ENCODE results near the gene LRG1. TPM values are rescaled to one million over a fixed set of nuclear protein-coding genes. Genes with fewer than 3 reads are reported as not detected.
A peak's percentile ranks its signal among the peaks of the same experiment; 100 is the strongest.

The LRG1 gene
- total RNA-seq, 1 donor, result 4.7 TPM

GRCh38 chr19:4559569-4559968, 19.7 kb upstream of the LRG1 start, which contains the start of gene SEMA6B:
Gene SEMA6B, minus strand, starts transcription at chr19:4559684. Its CDS starts 1,227 bp downstream, at chr19:4558457.
- no peaks in the 10 kb centered on the region for H3K27me3 ChIP-seq (ENCODE audit: insufficient read depth, low read length)
- peaks cover 43% of the 10 kb centered on the region for H3K4me1 ChIP-seq (ENCODE audit: insufficient read depth, low read length)
- H3K4me3 ChIP-seq (ENCODE audit: low read length), result peak within 1 kb of the TSS; percentile 4
- H3K9me3 ChIP-seq (ENCODE audit: low read depth, low read length), result no peaks in the 10 kb centered on the region

DNA sequence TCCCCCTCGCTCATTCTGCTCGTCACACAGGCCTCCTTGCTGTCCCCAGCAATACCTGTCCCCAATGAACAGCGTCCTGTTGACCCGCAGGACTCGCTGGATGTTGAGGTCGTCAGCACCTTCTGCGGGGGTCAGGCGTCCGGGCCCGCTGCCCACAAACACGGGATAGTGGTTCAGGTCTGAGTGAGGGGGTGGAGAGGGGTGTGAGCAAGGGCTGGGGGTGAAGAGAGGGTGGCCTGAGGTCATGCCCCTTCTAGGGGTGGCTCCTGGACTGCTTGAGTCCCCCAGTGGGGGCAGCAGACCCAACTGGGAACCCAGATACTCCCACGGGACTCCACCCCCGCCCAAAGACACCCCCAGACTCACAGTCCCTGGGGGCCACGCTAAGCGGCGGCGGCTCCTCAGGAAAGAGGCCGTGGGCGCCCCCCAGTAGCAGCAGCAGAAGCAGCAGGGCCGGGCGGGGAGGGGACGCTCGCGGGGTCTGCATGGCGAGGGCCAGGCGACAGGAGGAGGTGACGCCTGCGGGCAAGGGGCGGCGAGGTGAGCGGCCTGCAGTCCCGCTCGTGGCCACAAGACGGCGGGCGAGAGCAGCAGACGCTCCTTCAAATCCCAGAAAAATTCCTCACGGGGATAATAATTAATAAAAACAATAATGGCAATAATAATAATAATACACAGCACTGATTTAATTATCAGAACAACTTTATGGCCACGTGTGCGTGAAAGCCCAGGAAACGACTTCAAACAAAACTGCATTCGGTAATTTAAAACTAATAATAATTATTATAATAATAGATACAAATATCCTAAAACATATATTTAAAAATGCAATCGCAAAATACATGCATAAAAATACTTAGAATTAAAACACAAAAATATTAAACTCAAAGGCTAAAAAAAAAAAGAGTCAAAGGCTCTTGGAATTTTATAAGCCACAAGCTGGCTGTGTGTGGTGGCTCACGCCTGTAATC, 18.4 kb upstream of the LRG1 start:
- H3K4me1 ChIP-seq (ENCODE audit: insufficient read depth, low read length), result peaks cover 36% of the 10 kb centered on the region
- no peak overlapping the region for H3K4me3 ChIP-seq (ENCODE audit: low read length)
- H3K27me3 ChIP-seq (ENCODE audit: insufficient read depth, low read length), result no peaks in the 10 kb centered on the region
- H3K9me3 ChIP-seq (ENCODE audit: low read depth, low read length), result no peaks in the 10 kb centered on the region

DNA sequence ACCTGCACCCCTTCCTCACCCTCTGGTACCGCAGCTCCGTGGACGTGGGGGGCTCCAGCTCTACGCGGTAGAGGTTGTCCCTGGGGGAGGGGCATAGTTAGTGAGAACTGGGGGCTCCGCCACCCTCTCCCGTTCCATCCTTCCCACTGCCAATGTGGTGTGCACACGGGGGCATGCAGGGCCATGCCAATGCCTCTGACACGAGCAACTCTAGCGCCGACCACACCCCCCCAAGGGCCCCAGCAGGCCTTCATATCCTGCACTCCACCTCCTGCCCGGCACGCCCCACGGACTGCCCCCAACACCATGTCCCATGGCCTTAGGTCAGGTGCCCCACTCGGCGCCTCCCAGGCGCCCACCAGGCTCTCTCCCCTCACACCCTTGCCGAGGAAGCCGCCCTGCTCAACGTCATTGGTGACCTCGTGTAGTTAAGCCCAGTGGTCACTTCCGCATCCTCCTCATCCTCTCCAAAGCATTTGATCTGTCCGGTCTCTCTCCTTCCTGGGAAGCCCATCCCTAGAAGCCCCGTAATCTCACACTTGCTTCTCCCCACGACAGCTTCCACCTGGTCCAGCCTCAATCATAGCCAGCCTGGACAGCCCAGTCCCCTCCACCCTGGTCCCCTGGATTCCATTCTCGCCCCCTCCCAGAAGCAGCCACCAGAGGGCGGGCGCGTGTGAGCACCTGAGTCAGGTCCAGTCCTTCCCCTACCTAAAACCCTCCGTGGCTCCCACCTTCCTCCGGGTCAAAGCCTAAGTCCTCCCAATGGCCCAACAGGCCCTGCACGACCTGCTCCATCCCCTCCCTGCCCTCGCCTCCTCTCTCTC, 17.5 kb upstream of the LRG1 start:
- Histone ChIP-seq H3K4me1 (ENCODE audit: insufficient read depth, low read length) (peaks cover 29% of the 10 kb centered on the region), H3K4me3 (ENCODE audit: low read length) (no peak overlapping the region), H3K27me3 (ENCODE audit: insufficient read depth, low read length) (no peaks in the 10 kb centered on the region), H3K9me3 (ENCODE audit: low read depth, low read length) (no peaks in the 10 kb centered on the region)

DNA sequence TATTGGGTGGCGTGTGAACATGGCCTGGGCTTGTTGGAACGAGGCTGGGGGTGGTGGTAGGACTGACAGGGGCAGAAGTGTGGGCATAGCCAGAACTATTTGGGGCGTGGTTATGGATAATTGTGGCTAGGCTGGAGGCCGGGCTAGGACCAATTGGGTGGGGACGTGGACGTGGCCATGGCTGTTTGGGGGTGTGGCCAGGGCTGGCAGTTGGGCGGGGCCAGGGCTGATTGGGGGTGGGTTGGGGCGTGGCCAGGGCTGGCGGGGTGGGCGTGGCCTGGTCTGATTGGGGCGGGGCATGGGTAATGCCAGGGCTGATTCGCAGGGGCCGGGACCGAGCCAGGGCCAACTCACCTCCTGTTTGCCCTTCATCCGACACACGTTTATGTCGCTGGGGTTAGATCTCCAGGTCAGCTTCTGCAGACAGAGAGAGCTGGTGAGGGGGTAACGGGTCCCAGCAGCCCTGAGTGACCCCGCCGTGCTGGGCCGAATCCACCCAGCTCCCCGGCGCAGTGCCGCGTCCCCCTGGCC, 16.8 kb upstream of the LRG1 start:
- Histone ChIP-seq H3K4me3 (ENCODE audit: low read length) (no peak overlapping the region), H3K9me3 (ENCODE audit: low read depth, low read length) (no peaks in the 10 kb centered on the region), H3K27me3 (ENCODE audit: insufficient read depth, low read length) (no peaks in the 10 kb centered on the region), H3K4me1 (ENCODE audit: insufficient read depth, low read length) (peaks cover 27% of the 10 kb centered on the region)

GRCh38 chr19:4555657-4556561, 16.1 kb upstream of the LRG1 start:
- Histone ChIP-seq H3K9me3 (ENCODE audit: low read depth, low read length) (no peaks in the 10 kb centered on the region), H3K4me1 (ENCODE audit: insufficient read depth, low read length) (peaks cover 21% of the 10 kb centered on the region)

GRCh38 chr19:4554717-4555116, 14.9 kb upstream of the LRG1 start:
- H3K27me3 ChIP-seq (ENCODE audit: insufficient read depth, low read length), result no peaks in the 10 kb centered on the region
- H3K4me1 ChIP-seq (ENCODE audit: insufficient read depth, low read length), result peaks cover 16% of the 10 kb centered on the region
- no peaks in the 10 kb centered on the region for H3K9me3 ChIP-seq (ENCODE audit: low read depth, low read length)
- H3K4me3 ChIP-seq (ENCODE audit: low read length), result no peak overlapping the region

More at GRCh38 chr19:4555657-4556561, 16.1 kb upstream of the LRG1 start:
- Histone ChIP-seq H3K4me3 (ENCODE audit: low read length) (no peak overlapping the region), H3K27me3 (ENCODE audit: insufficient read depth, low read length) (no peaks in the 10 kb centered on the region)

DNA sequence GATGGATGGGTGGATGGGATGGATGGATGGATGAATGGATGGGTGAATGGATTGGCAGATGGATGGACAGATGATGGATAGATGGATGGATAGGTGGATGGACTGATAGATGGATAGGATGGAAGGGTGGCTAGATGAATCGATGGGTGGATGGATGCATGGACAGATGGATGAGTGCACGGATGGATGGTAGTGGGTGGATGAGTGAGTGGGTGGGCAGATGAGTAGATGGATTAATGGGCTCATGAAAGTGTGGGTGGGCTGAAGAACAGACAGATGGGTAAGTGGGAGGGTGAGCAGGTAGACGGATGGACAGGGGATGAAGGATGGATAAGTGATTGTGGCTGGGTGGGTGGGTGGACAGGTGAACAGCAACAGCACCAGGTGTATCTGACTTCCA, 13.9 kb upstream of the LRG1 start:
- H3K27me3 ChIP-seq (ENCODE audit: insufficient read depth, low read length), result no peaks in the 10 kb centered on the region
- H3K9me3 ChIP-seq (ENCODE audit: low read depth, low read length), result no peaks in the 10 kb centered on the region
- H3K4me1 ChIP-seq (ENCODE audit: insufficient read depth, low read length), result peaks cover 7% of the 10 kb centered on the region
- H3K4me3 ChIP-seq (ENCODE audit: low read length), result no peak overlapping the region

DNA sequence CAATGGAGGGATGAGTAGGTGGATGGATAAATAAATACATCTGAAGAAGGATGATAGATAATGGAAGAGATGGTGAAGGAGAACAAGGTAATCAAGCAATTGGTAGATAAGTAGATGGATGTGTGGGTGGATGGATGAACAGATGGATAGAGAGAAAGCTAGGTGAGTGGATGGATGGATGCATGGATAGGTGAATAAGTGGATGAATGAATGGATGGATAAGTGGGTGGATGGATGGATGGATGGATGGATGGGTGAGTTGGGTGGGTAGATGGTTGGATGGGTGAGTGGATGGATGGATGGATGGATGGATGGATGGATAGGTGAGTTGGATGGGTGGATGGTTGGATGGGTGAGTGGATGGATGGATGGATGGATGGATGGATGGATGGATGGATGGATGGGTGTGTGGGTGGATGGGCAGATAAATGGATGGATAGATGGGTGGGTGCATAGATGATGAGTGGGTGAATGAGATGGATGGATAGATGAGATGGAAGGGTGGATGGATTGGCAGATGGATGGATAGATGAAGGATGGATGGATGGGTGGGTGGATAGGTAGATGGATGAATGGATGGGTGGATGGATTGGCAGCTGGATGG, 13.4 kb upstream of the LRG1 start:
- H3K9me3 ChIP-seq (ENCODE audit: low read depth, low read length), result no peaks in the 10 kb centered on the region
- peaks cover 4% of the 10 kb centered on the region for H3K4me1 ChIP-seq (ENCODE audit: insufficient read depth, low read length)
- H3K27me3 ChIP-seq (ENCODE audit: insufficient read depth, low read length), result no peaks in the 10 kb centered on the region
- no peak overlapping the region for H3K4me3 ChIP-seq (ENCODE audit: low read length)

DNA sequence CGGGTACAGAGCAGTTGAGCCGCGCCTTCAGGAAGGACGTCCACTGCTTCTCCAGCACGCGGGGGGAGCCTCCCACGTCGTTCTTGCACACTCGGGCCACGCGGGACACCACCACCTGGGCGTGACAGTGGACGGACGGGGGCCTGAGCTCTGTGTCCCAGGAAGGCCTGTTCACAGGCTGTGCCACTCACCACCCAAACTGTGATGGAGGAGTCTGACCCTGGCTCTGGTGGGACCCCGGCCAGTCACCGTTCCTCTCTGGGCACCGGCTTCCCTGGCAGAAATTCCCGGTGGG, 12.6 kb upstream of the LRG1 start:
- Histone ChIP-seq H3K4me3 (ENCODE audit: low read length) (no peak overlapping the region), H3K9me3 (ENCODE audit: low read depth, low read length) (no peaks in the 10 kb centered on the region), H3K4me1 (ENCODE audit: insufficient read depth, low read length) (peaks cover under 1% of the 10 kb centered on the region), H3K27me3 (ENCODE audit: insufficient read depth, low read length) (no peaks in the 10 kb centered on the region)

DNA sequence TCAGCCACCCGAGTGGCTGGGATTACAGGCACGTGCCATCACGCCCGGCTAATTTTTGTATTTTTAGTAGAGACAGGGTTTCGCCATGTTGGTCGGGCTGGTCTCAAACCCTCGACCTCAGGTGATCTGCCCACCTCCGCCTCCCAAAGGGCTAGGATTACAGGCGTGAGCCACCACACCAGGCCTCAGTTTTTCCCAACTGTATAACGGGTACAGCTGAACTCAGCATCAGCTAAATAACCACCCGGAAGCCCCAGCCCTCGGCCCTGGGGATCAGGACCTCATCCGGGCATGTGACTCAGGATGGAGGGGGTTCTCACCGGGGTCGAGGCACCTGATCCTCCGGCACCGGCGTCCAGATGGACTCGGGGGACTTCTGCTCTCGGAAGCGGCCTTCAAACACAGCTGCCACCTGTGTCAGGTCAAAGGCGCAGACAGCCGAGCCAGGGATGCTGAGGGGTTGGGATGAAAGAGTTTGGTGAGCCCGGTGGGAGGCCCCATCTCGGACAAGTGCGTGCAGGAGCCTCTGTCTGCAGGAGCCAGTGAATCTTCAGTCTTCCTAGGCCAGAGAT, 10.7 kb upstream of the LRG1 start:
- no peaks in the 10 kb centered on the region for H3K9me3 ChIP-seq (ENCODE audit: low read depth, low read length)
- no peak overlapping the region for H3K4me3 ChIP-seq (ENCODE audit: low read length)
- peaks cover 6% of the 10 kb centered on the region for H3K4me1 ChIP-seq (ENCODE audit: insufficient read depth, low read length)
- no peaks in the 10 kb centered on the region for H3K27me3 ChIP-seq (ENCODE audit: insufficient read depth, low read length)

- no peaks in the 10 kb centered on the region for H3K9me3 ChIP-seq (ENCODE audit: low read depth, low read length)
- H3K4me1 ChIP-seq (ENCODE audit: insufficient read depth, low read length), result peaks cover 6% of the 10 kb centered on the region
- H3K27me3 ChIP-seq (ENCODE audit: insufficient read depth, low read length), result no peaks in the 10 kb centered on the region
- H3K4me3 ChIP-seq (ENCODE audit: low read length), result no peak overlapping the region
Observed at GRCh38 chr19:4550018-4550417, 10.2 kb upstream of the LRG1 start.

GRCh38 chr19:4548238-4548584, 8.4 kb upstream of the LRG1 start:
- Histone ChIP-seq H3K4me3 (ENCODE audit: low read length) (no peak overlapping the region), H3K4me1 (ENCODE audit: insufficient read depth, low read length) (peaks cover 6% of the 10 kb centered on the region)

GRCh38 chr19:4547303-4548237, 7.7 kb upstream of the LRG1 start:
- Histone ChIP-seq H3K9me3 (ENCODE audit: low read depth, low read length) (no peaks in the 10 kb centered on the region), H3K4me3 (ENCODE audit: low read length) (no peak overlapping the region), H3K4me1 (ENCODE audit: insufficient read depth, low read length) (peaks cover 10% of the 10 kb centered on the region)

More at GRCh38 chr19:4548238-4548584, 8.4 kb upstream of the LRG1 start:
- Histone ChIP-seq H3K27me3 (ENCODE audit: insufficient read depth, low read length) (no peaks in the 10 kb centered on the region), H3K9me3 (ENCODE audit: low read depth, low read length) (no peaks in the 10 kb centered on the region)

More at GRCh38 chr19:4547303-4548237, 7.7 kb upstream of the LRG1 start:
- no peaks in the 10 kb centered on the region for H3K27me3 ChIP-seq (ENCODE audit: insufficient read depth, low read length)
